ENCODE results near the gene NPW. TPM values are rescaled to one million over a fixed set of nuclear protein-coding genes. Genes with fewer than 3 reads are reported as not detected.
"Not testable (repeated sequence)": the region's sequence is repeated elsewhere in the genome, so short reads cannot be mapped to it uniquely, and the experiment has no call there.

Gene NPW
- polyA plus RNA-seq, 1 experiment, result 0.66 TPM

DNA sequence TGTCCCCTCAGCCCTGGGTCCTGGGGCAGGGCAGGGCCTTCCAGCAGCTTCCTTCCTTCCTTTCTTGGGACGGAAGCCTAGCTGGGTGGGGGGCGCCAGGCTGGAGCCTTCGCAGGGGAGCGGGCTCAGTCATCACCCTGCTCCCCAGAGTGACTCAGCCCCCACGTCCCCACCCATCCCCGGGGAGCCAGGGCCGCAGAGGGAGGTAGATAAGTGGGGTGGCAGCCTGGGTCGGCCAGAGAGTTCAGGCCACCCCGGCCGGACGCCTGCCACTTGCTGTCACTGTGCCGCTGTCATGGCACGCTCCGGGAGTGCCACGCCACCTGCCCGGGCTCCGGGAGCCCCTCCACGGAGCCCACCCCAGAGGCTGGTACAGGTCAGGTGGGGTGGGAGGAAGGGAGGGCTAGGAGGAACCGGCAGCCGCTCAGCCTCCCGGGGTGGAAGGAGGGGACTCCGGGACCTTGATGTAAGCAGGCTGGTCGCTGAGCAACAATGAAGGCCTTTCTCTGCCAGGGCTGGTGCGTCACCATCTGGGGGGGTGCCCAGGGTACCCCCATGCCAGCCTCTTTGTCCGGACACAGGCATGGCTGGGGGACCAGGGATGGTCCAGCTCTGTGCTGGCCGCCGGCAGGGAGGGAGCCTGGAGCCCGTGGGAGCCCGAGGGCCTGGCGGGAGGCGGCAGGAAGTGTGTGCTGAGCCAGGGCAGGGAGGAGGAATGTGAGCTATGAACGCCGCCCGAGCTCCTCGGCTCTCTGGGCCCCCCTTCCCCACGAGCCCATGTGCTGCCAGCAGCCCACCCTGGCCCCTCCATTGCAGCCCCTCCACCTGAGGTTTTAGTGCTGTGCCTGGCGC is 13.7 kb downstream of the NPW start:
- no peak for DNase-seq (ENCODE audit: low read depth, low spot score)
- ChIA-PET CTCF (interaction anchor here (0.9 to 1.1 kb wide), 2 partner anchors 11 to 218 kb away, joined by 4 read pairs; partner anchors contain the start of gene ECI1), POLR2A (interaction anchor here (0.6 to 2.2 kb wide), 6 partner anchors 9 to 122 kb away, joined by 3 to 14 read pairs (median 4); partner anchors contain the start of genes NTHL1, RPS2, TRAF7 and TSC2)
- no peaks in the 10 kb centered on the region for H3K27me3 ChIP-seq (ENCODE audit: control insufficient read depth, insufficient read depth, low read length)
- peak overlapping the region; percentile 36 for H3K4me3 ChIP-seq (ENCODE audit: low read depth, low read length)
- H3K9me3 ChIP-seq (ENCODE audit: control insufficient read depth, insufficient read depth, low read length), result no peaks in the 10 kb centered on the region; the same call in 1 of the 2 replicates
- H3K27ac ChIP-seq (ENCODE audit: low read depth, low read length), result peak overlapping the region; percentile 87
- TF ChIP-seq CTCF (IDR thresholded peaks at IDR 0.05; ENCODE audit: low read depth, low read length), result no peak

- DNase-seq (ENCODE audit: low read depth, low spot score), result not testable (repeated sequence)
- CTCF ChIA-PET, result interaction anchor here (1.1 kb wide), 1 partner anchor 12 kb away, joined by 4 read pairs; no protein-coding TSS in a partner anchor
These were observed 14.5 kb downstream of the NPW start for GRCh38 chr16:2033909-2034695.

DNA sequence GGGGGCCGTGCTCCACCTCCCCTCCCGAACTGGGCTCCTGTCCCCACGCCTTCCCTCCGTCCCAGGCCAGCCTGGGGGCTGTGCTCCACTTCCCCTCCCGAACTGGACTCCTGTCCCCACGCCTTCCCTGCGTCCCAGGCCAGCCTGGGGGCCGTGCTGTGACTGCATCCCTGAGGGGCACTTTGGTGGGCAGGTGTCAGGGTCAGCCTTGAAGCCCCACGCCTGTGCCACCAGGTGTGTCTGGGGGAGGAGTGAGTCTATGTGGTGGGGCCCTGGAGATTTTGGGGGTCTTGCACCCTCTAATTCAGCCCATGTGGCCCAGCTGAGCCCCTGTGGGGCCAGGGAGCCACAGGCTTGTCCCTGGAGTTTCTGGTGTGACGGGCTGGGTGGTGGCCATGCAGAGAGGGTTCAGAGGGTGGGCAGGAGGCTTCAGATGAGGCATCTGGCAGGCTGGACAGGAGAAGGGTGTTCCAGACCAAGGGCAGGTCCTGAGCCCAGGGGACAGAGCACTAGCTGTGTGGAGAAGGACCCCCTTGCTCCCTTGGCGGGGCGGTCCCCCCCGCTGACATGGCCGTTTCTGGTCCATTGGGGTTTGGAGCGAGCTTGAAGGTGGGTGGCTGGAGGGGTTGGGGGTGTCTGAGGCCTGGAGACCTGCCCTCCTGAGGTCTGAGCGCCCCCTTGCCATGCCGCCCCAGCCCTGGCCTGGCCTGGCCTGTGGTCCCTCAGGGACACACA is 15.3 kb downstream of the NPW start:
- no peak overlapping the region for H3K4me3 ChIP-seq (ENCODE audit: low read depth, low read length)
- no peaks in the 10 kb centered on the region for H3K27me3 ChIP-seq (ENCODE audit: control insufficient read depth, insufficient read depth, low read length)
- H3K27ac ChIP-seq (ENCODE audit: low read depth, low read length), result peak overlapping the region; percentile 95
- POLR2A ChIA-PET, result interaction anchor here (1.0 to 1.8 kb wide), 3 partner anchors 13 to 121 kb away, joined by 3 to 9 read pairs (median 4); partner anchors contain the start of genes NTHL1, TRAF7 and TSC2
- H3K9me3 ChIP-seq (ENCODE audit: control insufficient read depth, insufficient read depth, low read length), result no peaks in the 10 kb centered on the region; the same call in 1 of the 2 replicates
- CTCF ChIA-PET, result interaction anchor here (0.6 to 1.5 kb wide), 2 partner anchors 12 to 19 kb away, joined by 3 to 6 read pairs; no protein-coding TSS in a partner anchor
- no peak for DNase-seq (ENCODE audit: low read depth, low spot score)
- no peak for TF ChIP-seq CTCF (IDR thresholded peaks at IDR 0.05; ENCODE audit: low read depth, low read length)

More at GRCh38 chr16:2033909-2034695, 14.5 kb downstream of the NPW start:
- not testable (repeated sequence) for H3K27me3 ChIP-seq (ENCODE audit: control insufficient read depth, insufficient read depth, low read length); H3K9me3 ChIP-seq (ENCODE audit: control insufficient read depth, insufficient read depth, low read length)
- POLR2A ChIA-PET, result interaction anchor here (1.1 to 2.2 kb wide), 4 partner anchors 12 to 121 kb away, joined by 3 to 14 read pairs (median 6); partner anchors contain the start of genes NTHL1, RPS2, TRAF7 and TSC2
- peak overlapping the region; percentile 87 for H3K27ac ChIP-seq (ENCODE audit: low read depth, low read length)
- peak overlapping the region; percentile 36 for H3K4me3 ChIP-seq (ENCODE audit: low read depth, low read length)

DNA sequence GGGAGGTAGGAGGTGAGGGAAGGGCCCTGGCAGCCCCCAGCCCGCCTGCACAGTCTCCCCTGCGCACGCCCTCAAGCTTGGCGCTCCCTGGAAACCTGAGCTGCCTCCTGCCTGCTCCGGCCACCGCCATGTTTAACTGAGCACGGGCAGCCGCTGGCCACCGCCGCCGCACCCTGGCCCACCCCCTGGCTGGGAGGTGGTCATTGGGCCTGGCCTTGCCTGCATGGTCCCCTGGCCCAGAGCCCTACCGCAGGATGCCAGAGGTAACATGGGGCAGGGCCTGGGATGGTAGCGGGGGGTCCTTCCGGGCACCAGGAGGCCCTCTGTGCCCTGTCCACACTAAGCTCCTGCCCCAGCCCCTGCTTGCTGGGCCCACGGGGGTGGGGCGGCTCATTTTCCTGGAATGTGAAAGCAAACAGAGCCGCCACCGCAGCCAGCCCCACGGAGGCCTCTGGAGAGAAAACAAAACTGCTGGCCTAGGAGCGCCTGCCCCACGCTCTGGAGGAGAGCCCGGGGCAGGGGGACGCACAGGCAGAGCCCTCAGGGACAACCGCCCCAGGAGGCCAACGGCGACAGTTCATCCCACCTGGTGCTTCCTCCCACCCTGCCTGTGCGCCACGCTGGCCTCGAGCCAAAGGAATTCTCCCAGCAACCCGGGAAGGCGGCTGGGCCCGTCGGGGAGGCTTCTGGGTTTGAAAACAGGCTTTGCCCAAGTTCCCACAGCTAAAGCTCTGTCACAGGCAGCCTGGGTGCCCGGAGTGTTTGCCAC is 16.0 kb downstream of the NPW start:
- peak; percentile 43 for DNase-seq (ENCODE audit: low read depth, low spot score)
- H3K9me3 ChIP-seq (ENCODE audit: control insufficient read depth, insufficient read depth, low read length), result no peaks in the 10 kb centered on the region; the same call in 1 of the 2 replicates
- ChIA-PET CTCF (interaction anchor here (1.5 kb wide), 1 partner anchor 13 kb away, joined by 6 read pairs; no protein-coding TSS in a partner anchor), POLR2A (interaction anchor here (0.6 to 1.8 kb wide), 4 partner anchors 12 to 433 kb away, joined by 3 to 9 read pairs (median 6); partner anchors contain the start of genes NTHL1, TRAF7 and TSC2)
- H3K4me3 ChIP-seq (ENCODE audit: low read depth, low read length), result peak overlapping the region; percentile 20; the same call in 1 of the 2 replicates
- peak overlapping the region; percentile 95 for H3K27ac ChIP-seq (ENCODE audit: low read depth, low read length)
- H3K27me3 ChIP-seq (ENCODE audit: control insufficient read depth, insufficient read depth, low read length), result no peaks in the 10 kb centered on the region
- no peak for TF ChIP-seq CTCF (IDR thresholded peaks at IDR 0.05; ENCODE audit: low read depth, low read length)

Data from AG04450 (cell line).